Trophoblast cell (in vitro differentiated cells and primary cell): ENCODE data around the gene SH2D3A.

Experiments used
- DNase-seq, 2 donors: peaks; one replicate each; pipeline ENCODE4 v3.0.0-alpha.2; 2016
- H2AFZ ChIP-seq: 2 replicates; pipeline ENCODE4 v1.6.1; 2013; ENCODE audit warnings: low read length, moderate library complexity, mild to moderate bottlenecking; ENCODE audit not compliant: insufficient read depth, poor library complexity
- H2AK5ac ChIP-seq: 2 replicates; pipeline ENCODE4 v1.6.1; 2013; ENCODE audit warnings: mild to moderate bottlenecking, low read length
- H2BK120ac ChIP-seq: 2 replicates; pipeline ENCODE4 v1.6.1; 2013; ENCODE audit warnings: low read length, mild to moderate bottlenecking, moderate library complexity; ENCODE audit not compliant: insufficient read depth, poor library complexity
- H2BK12ac ChIP-seq: 2 replicates; pipeline ENCODE4 v1.6.1; 2013; ENCODE audit warnings: mild to moderate bottlenecking, low read length, moderate library complexity
- H2BK5ac ChIP-seq: 2 replicates; pipeline ENCODE4 v1.6.1; 2013; ENCODE audit warnings: low read length, low read depth, moderate library complexity, mild to moderate bottlenecking; ENCODE audit not compliant: poor library complexity
- H3K14ac ChIP-seq: 2 replicates; pipeline ENCODE4 v1.6.1; 2013; ENCODE audit warnings: mild to moderate bottlenecking, low read length
- H3K18ac ChIP-seq: 2 replicates; pipeline ENCODE4 v1.6.1; 2013; ENCODE audit warnings: mild to moderate bottlenecking, low read length
- H3K23ac ChIP-seq: 2 replicates; pipeline ENCODE4 v1.6.1; 2013; ENCODE audit warnings: low read length
- H3K27ac ChIP-seq: 2 replicates; pipeline ENCODE4 v1.5.1; 2013; ENCODE audit warnings: low read depth, mild to moderate bottlenecking, inconsistent platforms, low read length, moderate library complexity
- H3K27me3 ChIP-seq: 2 replicates; pipeline ENCODE4 v1.6.1; 2013; ENCODE audit warnings: inconsistent platforms, mild to moderate bottlenecking, low read length, moderate library complexity; ENCODE audit not compliant: insufficient read depth
- H3K36me3 ChIP-seq, 2 experiments: 1 replicate in 1 of 2; 2 replicates in 1 of 2; pipeline ENCODE4 v1.6.1; 2013; ENCODE audit warnings: low read length in 2 of 2, mild to moderate bottlenecking in 2 of 2, moderate library complexity in 1 of 2; ENCODE audit not compliant: insufficient read depth in 2 of 2, control insufficient read depth in 1 of 2
- H3K4ac ChIP-seq: 2 replicates; pipeline ENCODE4 v1.6.1; 2013; ENCODE audit warnings: low read depth, mild to moderate bottlenecking, low read length, moderate library complexity
- H3K4me1 ChIP-seq, 2 experiments: 1 replicate in 1 of 2; 2 replicates in 1 of 2; pipeline ENCODE4 v1.6.1; 2013; ENCODE audit warnings: low read length in 2 of 2, mild to moderate bottlenecking in 2 of 2, moderate library complexity in 1 of 2; ENCODE audit not compliant: insufficient read depth in 2 of 2, control insufficient read depth in 1 of 2
- H3K4me2 ChIP-seq: 2 replicates; pipeline ENCODE4 v1.6.1; 2013; ENCODE audit warnings: inconsistent platforms, mild to moderate bottlenecking, low read length, moderate library complexity
- H3K4me3 ChIP-seq: 2 replicates; pipeline ENCODE4 v1.5.1; 2013; ENCODE audit warnings: mild to moderate bottlenecking, low read depth, low read length, inconsistent platforms
- H3K79me1 ChIP-seq: one replicate; pipeline ENCODE4 v1.6.1; 2013; ENCODE audit warnings: low read length
- H3K79me2 ChIP-seq: 2 replicates; pipeline ENCODE4 v1.6.1; 2013; ENCODE audit warnings: low read length, mild to moderate bottlenecking; ENCODE audit not compliant: control insufficient read depth, insufficient read depth, poor library complexity
- H3K9ac ChIP-seq: 2 replicates; pipeline ENCODE4 v1.6.1; 2013; ENCODE audit warnings: mild to moderate bottlenecking, low read length
- H3K9me3 ChIP-seq: 2 replicates; pipeline ENCODE4 v1.6.1; 2013; ENCODE audit warnings: low read depth, mild to moderate bottlenecking, control low read depth, inconsistent platforms, low read length; ENCODE audit not compliant: insufficient read depth
- H4K12ac ChIP-seq: 2 replicates; pipeline ENCODE4 v1.6.1; 2013; ENCODE audit warnings: low read depth, mild to moderate bottlenecking, low read length, moderate library complexity
- H4K8ac ChIP-seq: 2 replicates; pipeline ENCODE4 v1.6.1; 2013; ENCODE audit warnings: low read depth, mild to moderate bottlenecking, low read length, moderate library complexity
- H4K91ac ChIP-seq: one replicate; pipeline ENCODE4 v1.6.1; 2013; ENCODE audit warnings: low read depth, mild to moderate bottlenecking, low read length, moderate library complexity
- WGBS: extraction: QIAGEN DNeasy Blood & Tissue Kit; methylation state at CpG from one replicate; pipeline ENCODE4 v1.1.7; 2013; ENCODE audit warnings: missing lambda C conversion rate; ENCODE audit not compliant: insufficient read length, insufficient coverage; ENCODE audit errors: extremely low coverage; 5-methylcytosine and 5-hydroxymethylcytosine counted together

SH2D3A gene

GRCh38 chr19:6735181-6735911 is 31.9 kb downstream of the SH2D3A start:
- Histone ChIP-seq H3K9ac (no peak overlapping the region), H4K8ac (no peak overlapping the region)
- WGBS: no CpG with 5 or more reads among the region's 15 CpGs

GRCh38 chr19:6734096-6734696 is 33.0 kb downstream of the SH2D3A start:
- H3K4me1 ChIP-seq: peaks cover 20 to 24% of the 10 kb centered on the region in 2 experiments
- H3K9me3 ChIP-seq: peaks cover 2% of the 10 kb centered on the region
- WGBS: no CpG with 5 or more reads among the region's 20 CpGs

More at GRCh38 chr19:6735181-6735911, 31.9 kb downstream of the SH2D3A start:
- no peak for DNase-seq
- Histone ChIP-seq H4K91ac (peak overlapping the region; percentile 40), H3K9me3 (peaks cover 2% of the 10 kb centered on the region), H4K12ac (no peak overlapping the region), H2AK5ac (no peak overlapping the region), H3K36me3 (peaks cover 24 to 26% of the 10 kb centered on the region in 2 experiments), H2BK120ac (no peak overlapping the region), H2AFZ (no peak overlapping the region), H3K4me1 (peaks cover 21 to 24% of the 10 kb centered on the region in 2 experiments), H3K14ac (no peak overlapping the region), H3K18ac (no peak overlapping the region), H2BK5ac (no peak overlapping the region), H3K4me2 (no peak overlapping the region), H3K4ac (no peak overlapping the region), H3K23ac (no peak overlapping the region), H3K27ac (no peak overlapping the region), H3K79me1 (peaks cover 29% of the 10 kb centered on the region), H3K27me3 (no peaks in the 10 kb centered on the region), H2BK12ac (no peak overlapping the region), H3K79me2 (peaks cover 12% of the 10 kb centered on the region), H3K4me3 (no peak overlapping the region)

GRCh38 chr19:6733338-6734095 is 33.7 kb downstream of the SH2D3A start:
- no peak overlapping the region for H3K4ac ChIP-seq
- no peak overlapping the region for H2BK120ac ChIP-seq
- H3K9me3 ChIP-seq: peaks cover 2% of the 10 kb centered on the region
- no CpG with 5 or more reads among the region's 29 CpGs for WGBS
- no peak overlapping the region for H3K4me2 ChIP-seq
- H3K79me2 ChIP-seq: peaks cover 2% of the 10 kb centered on the region
- no peak overlapping the region for H2AFZ ChIP-seq
- H4K8ac ChIP-seq: no peak overlapping the region
- no peak overlapping the region for H3K18ac ChIP-seq
- H3K79me1 ChIP-seq: peaks cover 14% of the 10 kb centered on the region
- H4K91ac ChIP-seq: no peak overlapping the region
- no peaks in the 10 kb centered on the region for H3K27me3 ChIP-seq
- H3K27ac ChIP-seq: no peak overlapping the region
- no peak overlapping the region for H4K12ac ChIP-seq
- no peak overlapping the region for H2BK5ac ChIP-seq
- no peak overlapping the region for H3K23ac ChIP-seq
- no peak for DNase-seq
- peaks cover 14 to 17% of the 10 kb centered on the region in 2 experiments for H3K4me1 ChIP-seq
- H2AK5ac ChIP-seq: no peak overlapping the region
- H3K9ac ChIP-seq: no peak overlapping the region
- H3K36me3 ChIP-seq: peaks cover 24 to 31% of the 10 kb centered on the region in 2 experiments
- H2BK12ac ChIP-seq: no peak overlapping the region
- H3K4me3 ChIP-seq: no peak overlapping the region
- H3K14ac ChIP-seq: no peak overlapping the region

More at GRCh38 chr19:6734096-6734696, 33.0 kb downstream of the SH2D3A start:
- Histone ChIP-seq H4K12ac (no peak overlapping the region), H3K36me3 (peaks cover 24 to 31% of the 10 kb centered on the region in 2 experiments), H4K8ac (no peak overlapping the region), H2BK12ac (no peak overlapping the region), H2BK5ac (no peak overlapping the region), H3K4me3 (no peak overlapping the region), H3K79me1 (peaks cover 20% of the 10 kb centered on the region), H3K4ac (no peak overlapping the region), H3K23ac (no peak overlapping the region), H3K9ac (no peak overlapping the region), H3K18ac (no peak overlapping the region), H3K14ac (no peak overlapping the region), H3K79me2 (peaks cover 3% of the 10 kb centered on the region), H4K91ac (no peak overlapping the region), H3K27me3 (no peaks in the 10 kb centered on the region), H2BK120ac (no peak overlapping the region), H2AFZ (no peak overlapping the region), H3K4me2 (no peak overlapping the region), H3K27ac (no peak overlapping the region), H2AK5ac (no peak overlapping the region)
- DNase-seq: no peak

GRCh38 chr19:6732803-6733337 is 34.4 kb downstream of the SH2D3A start:
- H3K27ac ChIP-seq: no peak overlapping the region
- H3K4me3 ChIP-seq: peak overlapping the region; percentile 43
- peaks cover 8 to 11% of the 10 kb centered on the region in 2 experiments for H3K4me1 ChIP-seq
- H2AK5ac ChIP-seq: no peak overlapping the region
- no peaks in the 10 kb centered on the region for H3K27me3 ChIP-seq
- WGBS: no CpG with 5 or more reads among the region's 21 CpGs
- no peak overlapping the region for H2BK12ac ChIP-seq
- no peak overlapping the region for H2BK5ac ChIP-seq
- H3K4me2 ChIP-seq: no peak overlapping the region
- H4K91ac ChIP-seq: no peak overlapping the region
- H2AFZ ChIP-seq: no peak overlapping the region
- peaks cover 24 to 31% of the 10 kb centered on the region in 2 experiments for H3K36me3 ChIP-seq
- DNase-seq: no peak
- H4K12ac ChIP-seq: no peak overlapping the region
- no peak overlapping the region for H3K18ac ChIP-seq
- no peak overlapping the region for H2BK120ac ChIP-seq
- no peak overlapping the region for H3K23ac ChIP-seq
- H3K9ac ChIP-seq: no peak overlapping the region
- peaks cover 7% of the 10 kb centered on the region for H3K79me1 ChIP-seq
- peaks cover 2% of the 10 kb centered on the region for H3K79me2 ChIP-seq
- no peak overlapping the region for H3K14ac ChIP-seq
- no peak overlapping the region for H4K8ac ChIP-seq
- H3K4ac ChIP-seq: no peak overlapping the region
- H3K9me3 ChIP-seq: peaks cover 3% of the 10 kb centered on the region
